Measurements from ENCODE around the gene TMEM101. TPM values are rescaled to one million over a fixed set of nuclear protein-coding genes. Genes with fewer than 3 reads are reported as not detected.

TMEM101 gene
- total and polyA plus RNA-seq, 2 of the 13 experiments (the other 11 are each of a cell fraction or from before 2014, with no cell fraction given) = 72.0 to 100 TPM

- TF ChIP-seq MYPOP (CRISPR knock-in tag; IDR thresholded peaks at IDR 0.05) (peak; percentile 53; the same call in 1 of the 2 replicates), ZNF550 (CRISPR knock-in tag; IDR thresholded peaks at IDR 0.05; ENCODE audit: borderline replicate concordance) (0 out of 2 replicates have a peak, but pooled peaks have one; percentile 45), UBTF (CRISPR knock-in tag; IDR thresholded peaks at IDR 0.05) (peak; percentile 37; the same call in 1 of the 2 replicates), THAP11 (CRISPR knock-in tag; IDR thresholded peaks at IDR 0.05) (peak; percentile 45; the same call in 1 of the 2 replicates), SOX6 (IDR thresholded peaks at IDR 0.05) (no peak), SOX6 (CRISPR knock-in tag; IDR thresholded peaks at IDR 0.05) (peak; percentile 26; the same call in 1 of the 2 replicates), PPARG (CRISPR knock-in tag; conservative IDR thresholded peaks at IDR 0.05) (no peak)
Observed at GRCh38 chr17:43994272-43995149, 20.3 kb downstream of the TMEM101 start (continued).

GRCh38 chr17:43992641-43993040, 22.1 kb downstream of the TMEM101 start:
- no peak overlapping the region for H3K4me3 ChIP-seq (replicated peaks in 1 of 3; ENCODE audit: insufficient read depth in 1 of 3, low read depth in 2 of 3, low read length in 3 of 3)
- no peaks in the 10 kb centered on the region for H3K79me2 ChIP-seq (ENCODE audit: insufficient read depth, low read length)
- intact Hi-C loops (cut with micrococcal nuclease; ENCODE audit: unreplicated experiment) (no loop called here), in situ Hi-C loops (cut with HindIII; ENCODE audit: extremely low pct_ligation_motif_present, low pct_unique_long_range_greater_than_20kb) (loop anchor here (5.0 kb wide), 1 partner anchor 50 kb away; the partner anchor contains the start of gene PPY)
- no peaks in the 10 kb centered on the region for H3K36me3 ChIP-seq (replicated peaks in 1 of 2; ENCODE audit: control insufficient read depth in 1 of 2, insufficient read depth in 2 of 2, low read length in 2 of 2)
- ChIA-PET POLR2A (no interaction called here), CTCF (ENCODE audit: low intra/inter-chr PET ratio, low total read pairs) (interaction anchor here (4.6 kb wide), 1 partner anchor 49 kb away, joined by 128 read pairs; the partner anchor contains the start of gene PPY)
- H3K9ac ChIP-seq (ENCODE audit: insufficient read depth, low read depth, low read length) = no peak overlapping the region
- no peaks in the 10 kb centered on the region for H4K20me1 ChIP-seq (ENCODE audit: insufficient read depth, low read length)
- peaks cover 5 to 57% of the 10 kb centered on the region in 2 experiments; a peak in 4 of 5 replicates for H3K27me3 ChIP-seq (ENCODE audit: control insufficient read depth in 1 of 2, insufficient read depth in 2 of 2, low read length in 2 of 2)
- DNase-seq (ENCODE audit: low spot score) = no peak
- no peak overlapping the region for H3K27ac ChIP-seq (ENCODE audit: extremely low read length, insufficient read depth, low read length)
- no TSS peak for BruUV-seq (replicated peaks)
- no peak for ATAC-seq
- no peak for FAIRE-seq
- peaks cover 14% of the 10 kb centered on the region for H3K4me1 ChIP-seq (ENCODE audit: insufficient read depth, low read length)
- no peak overlapping the region for H2AFZ ChIP-seq (ENCODE audit: low read length)
- WGBS (ENCODE audit: low lambda C conversion rate) = 84% methylated on average over 14 of the region's 14 CpGs
- no peaks in the 10 kb centered on the region for H3K9me3 ChIP-seq (ENCODE audit: low read length)
- H3K4me2 ChIP-seq (ENCODE audit: low read depth, low read length) = no peak overlapping the region
- TF ChIP-seq ZNF570 (CRISPR knock-in tag; IDR thresholded peaks at IDR 0.05; ENCODE audit: borderline replicate concordance) = no peak
- no peak for TF ChIP-seq EHMT2 (IDR thresholded peaks at IDR 0.05; ENCODE audit: borderline replicate concordance, low read depth, low read length)
- TF ChIP-seq ZNF333 (CRISPR knock-in tag; IDR thresholded peaks at IDR 0.05; ENCODE audit: borderline replicate concordance) = no peak
- no peak for TF ChIP-seq CREB1 (IDR thresholded peaks at IDR 0.05)
- no peak for TF ChIP-seq CREB1 (CRISPR knock-in tag; IDR thresholded peaks at IDR 0.05)
- no peak for TF ChIP-seq ELF4 (CRISPR knock-in tag; IDR thresholded peaks at IDR 0.05; ENCODE audit: borderline replicate concordance)
- TF ChIP-seq ZNF572 (CRISPR knock-in tag; IDR thresholded peaks at IDR 0.05) = no peak
- TF ChIP-seq HMGXB3 (CRISPR knock-in tag; IDR thresholded peaks at IDR 0.05; ENCODE audit: borderline replicate concordance) = no peak

Measured in HepG2 (cell line).